GM19395 (cell line): ENCODE data around the gene PDGFD.

ENCODE experiments used
- ATAC-seq: cut with Tn5 transposase; IDR thresholded peaks from one replicate; pipeline ENCODE4 v1.9.1; 2021; ENCODE audit warnings: mild to moderate bottlenecking, moderate library complexity; ENCODE audit not compliant: unreplicated experiment

Gene PDGFD

DNA sequence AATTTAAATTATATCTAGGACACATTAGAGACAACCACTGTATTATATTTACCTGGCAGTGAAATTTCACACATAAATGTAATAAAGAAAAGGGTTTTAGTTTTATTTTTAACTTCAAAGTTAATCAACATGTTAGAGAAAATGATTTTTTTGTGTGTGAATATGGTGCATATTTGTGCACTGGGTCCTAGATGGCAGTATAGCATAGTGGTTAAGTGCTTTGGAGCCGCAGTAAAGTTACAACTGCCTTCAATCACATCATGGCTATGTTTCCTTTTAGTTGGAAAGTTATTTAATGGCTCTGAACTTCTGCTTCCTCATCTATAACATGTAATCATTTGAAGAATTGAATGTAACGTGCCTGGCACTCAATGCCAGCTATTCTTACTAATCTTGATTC, 236.4 kb downstream of the PDGFD start:
- ATAC-seq: no peak

DNA sequence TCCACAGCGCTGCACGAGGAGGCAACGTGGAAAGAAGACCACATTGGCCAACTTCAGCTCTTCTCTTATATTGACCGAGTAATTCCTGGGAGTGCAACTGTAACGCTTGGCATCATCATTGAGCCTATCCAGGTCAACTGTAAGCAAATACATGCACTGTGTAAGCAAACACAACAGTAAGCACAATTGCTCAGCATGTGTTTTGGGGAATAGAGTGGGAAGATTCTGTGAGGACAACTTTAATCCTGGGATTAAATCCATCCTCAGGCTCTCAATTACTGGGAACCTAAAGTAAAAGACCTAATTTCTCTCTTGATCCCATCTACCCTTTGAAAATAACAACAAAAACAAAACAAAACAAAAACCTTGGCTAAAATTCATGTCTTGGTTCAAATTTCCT, 237.0 kb downstream of the PDGFD start:
- ATAC-seq: no peak

DNA sequence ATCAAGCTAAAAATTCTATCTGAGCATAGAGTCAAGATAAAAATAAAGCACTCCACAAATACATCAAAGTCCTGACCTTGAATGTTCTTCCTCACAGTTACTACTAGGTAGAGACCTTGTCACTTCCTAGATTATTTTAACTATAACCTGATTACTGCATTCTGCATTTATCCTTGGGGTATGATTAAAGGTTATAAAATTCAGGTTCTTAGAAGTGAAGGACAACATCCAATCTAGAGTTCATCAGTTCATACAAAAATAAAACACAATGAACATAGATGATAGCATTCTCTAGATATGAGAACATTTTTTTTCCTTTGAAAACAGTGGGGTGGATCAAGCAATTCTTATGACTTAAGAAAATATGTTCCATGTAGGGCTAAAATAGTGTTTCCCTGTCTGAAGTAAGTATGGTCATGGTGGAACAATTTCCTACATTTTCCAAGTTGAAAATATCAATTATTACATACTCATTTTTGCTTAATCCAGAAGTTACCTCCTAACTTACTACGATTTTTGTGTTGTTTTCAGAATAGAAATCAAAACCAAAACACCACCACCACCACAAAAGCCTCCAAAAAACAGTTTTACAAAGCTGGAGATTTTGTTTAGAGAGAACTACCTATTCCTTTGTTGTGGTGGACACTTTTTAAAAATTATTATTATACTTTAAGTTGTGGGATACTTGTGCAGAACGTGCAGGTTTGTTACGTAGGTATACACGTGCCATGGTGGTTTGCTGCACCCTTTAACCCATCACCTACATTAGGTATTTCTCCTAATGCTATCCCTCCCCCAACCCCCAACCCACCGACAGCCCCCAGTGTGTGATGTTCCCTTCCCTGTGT, 239.6 kb downstream of the PDGFD start:
- no peak for ATAC-seq

DNA sequence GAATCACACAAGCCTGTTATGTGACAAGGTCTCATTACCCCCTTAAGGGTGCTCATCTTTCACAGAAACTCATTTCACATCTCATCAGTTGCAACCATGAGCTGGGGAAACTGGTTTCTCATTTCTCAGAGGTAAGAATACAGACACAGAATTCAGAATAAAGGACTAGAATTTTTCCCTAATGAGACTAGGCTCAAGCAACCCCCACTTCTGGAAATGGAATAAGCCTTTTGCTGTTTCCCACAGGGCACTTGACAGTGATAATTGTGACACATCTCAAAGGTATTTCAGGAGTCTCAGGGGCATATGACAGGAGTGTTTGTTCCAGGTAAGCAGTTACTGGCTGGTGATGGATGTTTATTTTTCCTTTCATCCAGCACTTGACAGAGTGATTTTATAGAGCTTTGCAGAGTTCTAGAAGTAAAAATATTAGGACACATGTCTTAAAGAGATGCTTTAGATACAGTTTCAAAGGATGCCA, 240.5 kb downstream of the PDGFD start:
- peak; percentile 45 for ATAC-seq

DNA sequence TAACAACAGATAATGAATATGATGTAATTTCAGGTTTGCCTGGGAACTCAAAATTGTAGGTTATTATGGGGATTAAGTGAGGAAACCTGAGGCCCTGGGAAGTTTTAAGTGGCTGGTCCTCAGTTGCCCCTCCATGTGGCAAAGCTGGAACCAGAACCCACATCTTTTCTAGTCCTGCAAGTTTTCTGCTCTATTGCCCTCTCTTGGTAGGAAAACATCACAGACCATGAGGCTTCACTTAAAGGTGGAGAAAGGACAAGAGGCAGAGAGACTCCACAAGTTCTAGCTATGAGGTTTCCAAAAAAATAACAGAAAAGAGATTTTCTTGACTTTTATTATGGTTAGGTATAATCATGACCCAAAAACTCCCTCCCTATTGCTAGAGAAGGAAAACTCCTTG, 243.0 kb downstream of the PDGFD start:
- ATAC-seq: no peak

DNA sequence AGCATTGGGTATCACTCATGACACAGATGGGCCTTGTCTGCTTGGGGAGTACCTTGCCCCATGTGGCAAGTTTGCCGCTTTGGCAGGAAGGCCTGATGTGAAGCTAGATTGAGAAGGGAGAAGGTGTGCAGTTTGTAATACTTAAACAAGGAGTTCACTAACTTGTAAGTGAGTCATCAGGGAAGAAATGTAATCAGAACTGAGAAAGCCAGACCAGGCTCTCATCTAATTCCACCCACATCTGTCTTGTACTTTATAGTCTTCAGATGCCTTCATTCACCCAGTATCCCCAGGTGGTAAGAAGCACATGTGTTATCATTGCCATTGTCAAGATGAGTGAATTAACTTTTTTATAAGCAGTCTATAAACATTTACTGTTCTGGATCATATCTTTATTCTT, 243.5 kb downstream of the PDGFD start:
- peak; percentile 63 for ATAC-seq

DNA sequence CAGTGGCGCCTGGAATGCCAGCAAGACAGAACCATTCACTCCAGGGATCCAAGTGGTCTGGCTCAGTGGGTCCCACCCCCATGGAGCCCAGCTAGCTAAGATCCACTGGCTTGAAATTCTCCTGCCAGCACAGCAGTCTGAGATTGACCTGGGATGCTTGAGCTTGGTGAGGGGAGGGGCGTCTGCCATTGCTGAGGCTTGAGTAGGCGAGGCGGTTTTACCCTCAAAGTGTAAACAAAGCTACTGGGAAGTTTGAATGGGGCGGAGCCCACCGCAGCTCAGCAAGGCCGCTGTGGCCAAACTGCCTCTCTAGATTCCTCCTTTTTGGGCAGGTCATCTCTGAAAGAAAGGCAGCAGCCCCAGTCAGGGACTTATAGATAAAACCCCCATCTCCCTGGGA, 253.2 kb downstream of the PDGFD start:
- no peak for ATAC-seq

DNA sequence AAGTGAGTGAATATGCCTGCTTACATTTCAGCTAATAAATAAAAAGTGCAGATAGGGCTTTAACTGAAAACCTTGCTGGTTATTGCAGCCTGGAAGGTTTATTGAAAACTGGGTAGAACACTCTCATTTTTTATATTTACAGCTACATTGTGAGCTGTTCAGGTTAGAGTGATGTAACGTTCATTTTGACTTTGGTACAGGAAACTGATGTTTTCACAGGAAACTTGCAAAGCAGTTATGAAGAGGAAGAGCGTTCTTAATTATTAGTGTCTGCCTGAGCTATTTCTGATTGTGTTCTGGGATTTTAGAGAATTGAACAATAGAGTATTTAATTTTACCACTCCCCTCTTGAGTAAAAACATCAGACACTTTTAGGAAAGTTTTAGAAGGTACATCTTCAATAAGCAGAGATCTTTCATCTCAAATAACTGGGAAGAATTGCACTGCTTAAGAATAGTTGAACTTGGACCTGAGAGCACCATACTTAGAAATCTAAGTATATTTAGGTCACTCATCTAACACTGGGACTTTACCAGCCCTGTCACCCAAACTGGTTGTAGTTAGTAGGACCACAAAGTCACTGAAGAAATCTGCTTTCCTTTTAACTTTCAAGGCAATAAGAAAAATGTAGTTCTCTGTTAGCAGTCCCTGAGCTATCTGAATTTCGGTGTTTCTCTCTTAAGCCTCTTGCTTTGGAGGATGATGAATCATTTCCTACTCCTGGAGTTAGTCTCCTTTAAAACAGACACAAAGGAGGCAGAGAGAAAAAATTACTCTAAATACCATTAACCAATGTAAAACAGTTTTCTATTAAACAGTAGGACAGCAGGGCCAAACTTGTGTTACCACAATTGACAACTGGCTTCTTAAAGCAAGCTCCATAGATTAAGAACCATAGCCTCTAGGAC, 256.1 kb downstream of the PDGFD start:
- ATAC-seq: no peak

DNA sequence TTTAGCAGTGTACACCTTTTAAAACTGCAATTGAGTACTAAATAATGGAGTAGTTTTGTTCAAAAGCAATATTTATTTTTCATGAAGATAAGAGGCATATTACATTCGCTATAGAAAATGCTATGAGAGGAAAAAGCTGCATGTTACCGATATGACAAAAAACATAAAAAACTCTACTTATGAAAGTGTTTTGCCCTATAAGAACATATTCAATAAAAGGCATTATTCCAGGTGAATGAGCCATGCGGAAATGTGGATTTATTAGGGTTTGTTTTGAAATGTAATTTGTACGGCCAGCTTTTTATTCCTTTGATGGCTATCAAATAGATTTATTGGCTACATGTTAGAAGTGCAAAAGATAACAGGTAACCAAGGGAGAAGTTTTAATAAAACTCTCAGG, 256.8 kb downstream of the PDGFD start:
- ATAC-seq: no peak

DNA sequence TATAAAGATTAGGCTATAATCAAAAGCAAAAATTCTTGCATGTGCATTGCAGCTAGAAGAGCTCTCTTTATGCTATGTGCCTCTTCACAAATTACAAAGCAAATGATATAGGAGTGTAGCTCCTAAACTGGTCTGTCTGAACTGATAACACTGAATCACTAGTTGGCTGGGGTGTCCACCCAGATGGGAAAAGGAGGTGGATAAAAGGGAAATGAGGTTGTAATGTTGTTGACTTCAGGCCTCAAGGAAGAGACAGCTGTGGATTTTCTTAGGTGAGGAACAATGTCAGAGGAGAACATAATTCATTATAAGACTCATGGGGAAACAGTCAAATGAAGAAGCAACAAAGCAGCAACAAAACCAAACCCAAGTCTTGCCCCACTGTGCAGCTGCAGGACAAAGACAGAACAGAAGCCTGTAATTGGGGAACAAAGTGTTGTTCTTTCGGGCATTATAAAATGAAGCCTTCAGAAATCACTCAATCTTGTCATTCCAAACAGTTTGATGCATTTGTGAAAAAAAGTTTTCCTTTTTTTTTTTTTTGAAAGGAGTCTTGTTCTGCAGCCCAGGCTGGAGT, 257.6 kb downstream of the PDGFD start:
- ATAC-seq: no peak

DNA sequence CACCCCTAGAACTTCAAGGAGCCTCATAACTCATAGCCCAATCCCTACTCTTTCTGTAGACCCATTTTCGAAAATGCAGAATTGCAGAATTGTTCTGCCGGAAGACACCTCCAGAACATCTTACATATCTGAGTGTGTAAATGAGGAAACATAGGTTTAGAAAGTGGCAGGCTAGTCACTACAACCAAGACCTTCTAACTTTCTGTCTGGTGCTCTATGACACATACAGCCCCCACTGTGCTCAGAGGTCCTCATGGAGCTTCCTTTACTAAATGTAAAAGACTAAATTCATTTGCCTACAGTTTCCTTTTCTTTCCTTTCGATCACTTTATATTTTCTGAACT, 259.7 kb downstream of the PDGFD start:
- peak; percentile 86 for ATAC-seq

DNA sequence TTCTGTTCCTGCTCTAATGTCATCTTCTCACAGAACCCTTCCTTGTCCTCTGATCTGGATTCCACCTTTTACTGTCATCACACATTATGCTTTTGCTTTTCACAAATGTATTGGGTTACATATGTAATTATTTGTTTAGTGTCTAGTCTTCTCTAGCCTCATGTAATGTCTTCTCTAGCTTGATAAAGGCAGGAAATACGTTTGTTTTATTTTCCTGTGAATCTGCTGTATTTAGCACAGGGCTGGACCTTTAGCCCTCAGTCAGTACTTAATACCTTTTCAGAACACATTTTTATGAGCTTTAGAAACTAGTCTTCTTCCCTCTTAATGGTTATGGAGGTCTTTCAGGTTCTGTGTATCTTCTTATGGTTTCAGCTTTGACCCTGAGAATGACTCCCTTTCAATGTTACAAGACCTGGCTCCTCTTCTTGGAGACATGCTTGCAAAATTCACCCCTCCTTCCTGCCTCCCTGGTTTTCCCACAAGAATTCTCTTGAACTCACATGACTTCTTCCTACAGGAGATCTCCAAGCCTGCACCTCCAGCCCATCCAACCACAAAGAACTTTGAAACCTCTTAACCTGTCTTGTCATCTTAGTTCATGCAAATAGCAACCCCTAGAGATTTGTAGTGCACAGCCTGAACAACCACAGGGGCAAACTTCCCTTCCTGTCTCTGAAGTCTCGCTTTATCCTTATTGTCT, 260.2 kb downstream of the PDGFD start:
- peak; percentile 89 for ATAC-seq

DNA sequence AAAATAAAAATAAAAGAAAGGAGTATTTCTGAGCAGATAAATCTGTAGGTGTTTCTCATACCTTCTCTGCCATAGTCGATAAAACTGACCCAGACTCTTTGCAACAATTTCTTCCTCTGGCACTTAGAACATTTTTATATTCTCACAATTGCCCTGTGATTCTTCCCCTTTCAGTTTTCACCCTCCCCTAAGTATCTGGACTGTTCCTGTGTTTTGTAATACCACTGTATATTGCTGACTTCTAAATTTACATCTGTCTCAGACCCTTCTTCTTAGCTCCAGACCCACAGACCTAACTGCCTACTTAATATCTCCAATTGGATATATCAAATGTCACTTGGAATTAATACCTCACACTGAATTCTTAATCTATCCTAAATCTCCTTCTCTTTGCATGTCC, 261.0 kb downstream of the PDGFD start:
- ATAC-seq: no peak

DNA sequence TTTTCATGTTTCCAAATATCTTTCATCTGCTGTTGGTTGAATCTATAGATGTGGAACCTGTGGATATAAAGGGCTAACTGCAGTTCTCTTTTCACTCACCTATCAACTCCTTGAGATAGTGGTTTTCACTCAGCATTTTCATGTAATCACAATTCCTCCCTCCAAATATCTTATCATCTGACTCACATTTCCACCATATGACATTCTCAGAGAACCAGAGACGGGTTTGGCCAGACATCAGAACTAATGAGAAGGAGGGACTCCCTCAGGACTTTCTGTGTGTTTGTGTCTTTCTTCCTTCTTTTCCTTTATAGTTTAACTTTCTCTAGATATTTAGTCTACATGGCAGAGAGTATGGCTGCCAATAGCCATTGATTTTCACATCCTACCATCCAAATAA, 262.3 kb downstream of the PDGFD start:
- no peak for ATAC-seq

DNA sequence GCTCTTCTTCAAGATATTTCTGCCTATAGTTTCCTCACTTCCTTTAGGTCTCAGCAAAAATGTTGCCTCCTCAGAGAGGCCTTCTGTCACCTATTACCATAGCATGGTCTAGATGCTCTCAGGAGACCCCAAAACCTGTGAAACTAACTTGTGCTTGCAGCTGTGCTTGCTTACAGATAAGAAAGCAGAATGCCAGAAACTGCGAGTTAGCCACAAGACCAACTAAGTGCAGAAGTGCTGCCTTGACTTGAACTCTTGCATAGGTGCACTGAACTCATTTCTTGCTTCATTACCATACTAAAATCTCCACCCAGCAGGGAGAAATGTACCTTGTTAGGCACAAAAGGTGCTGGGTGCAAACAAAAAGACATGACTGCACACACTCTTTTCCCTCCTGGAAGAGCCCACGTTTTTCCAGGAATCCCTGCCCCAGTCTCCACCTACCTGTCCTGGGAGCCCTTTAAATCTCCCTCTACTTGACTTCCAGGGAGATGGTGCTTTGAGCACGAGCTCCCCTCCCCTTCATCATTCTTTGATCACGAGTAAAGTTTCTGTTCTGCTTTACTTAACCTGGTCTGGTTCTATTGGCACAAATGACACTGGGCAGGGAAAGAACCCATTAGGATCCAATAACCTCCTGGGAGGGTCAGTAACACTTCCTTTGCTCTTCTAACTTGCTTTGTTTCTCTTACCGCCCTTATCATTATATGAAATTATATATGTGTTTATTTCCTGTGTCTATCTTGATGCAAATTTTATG, 265.2 kb downstream of the PDGFD start:
- ATAC-seq: peak; percentile 75

DNA sequence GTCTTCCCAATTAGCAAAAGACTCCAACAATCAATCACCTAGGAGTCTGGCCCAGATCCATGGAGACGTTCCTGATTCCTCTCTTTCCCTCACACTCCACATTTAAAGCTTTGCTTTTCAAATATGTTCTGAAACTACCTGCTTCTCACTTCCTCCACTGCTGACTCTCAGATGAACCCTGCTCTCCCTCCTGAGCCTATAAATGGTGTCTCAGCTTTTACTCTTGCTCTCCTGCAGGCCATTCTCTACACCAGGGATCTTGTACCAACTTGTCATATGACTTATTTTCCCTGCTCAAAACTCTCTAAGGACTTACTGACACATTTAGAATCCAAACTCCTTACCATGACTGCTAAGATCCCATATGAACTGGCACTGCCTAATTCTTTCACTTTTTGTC, 265.9 kb downstream of the PDGFD start:
- ATAC-seq: peak; percentile 71

DNA sequence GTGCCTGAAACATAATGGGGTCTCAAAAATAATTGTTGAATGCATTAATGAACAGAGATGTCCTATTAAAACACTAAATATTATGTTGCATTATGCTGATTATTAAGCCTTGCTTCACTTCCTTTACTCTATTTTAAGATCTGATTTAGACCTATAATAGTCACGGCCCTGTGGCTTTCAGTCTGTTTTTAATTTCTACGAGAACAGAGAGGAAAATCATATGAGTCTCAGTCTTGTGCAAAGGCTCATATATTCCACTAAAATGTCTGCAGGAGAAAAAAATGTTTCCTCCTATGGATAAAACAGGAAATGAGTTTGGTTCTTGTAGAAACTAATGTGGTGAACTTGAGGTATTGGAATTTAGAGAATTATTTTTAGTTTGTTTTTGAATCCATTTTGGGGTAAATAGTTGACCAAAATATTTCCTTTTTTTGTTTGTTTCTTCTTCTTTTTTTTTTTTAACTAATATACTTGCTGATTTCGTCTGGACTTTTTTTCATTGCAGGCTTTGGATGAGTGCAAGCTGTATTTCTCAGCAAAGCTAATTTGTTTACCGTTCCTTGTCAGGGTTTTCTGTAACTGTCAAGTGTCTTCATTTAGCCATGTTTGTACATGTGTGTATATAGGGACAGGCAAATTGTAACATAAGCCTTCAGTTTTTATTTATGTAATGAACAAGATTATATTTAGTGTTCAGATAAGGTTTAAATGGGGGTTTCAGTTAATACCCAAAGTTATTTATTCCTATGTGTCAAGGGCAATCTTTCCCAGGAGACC, 266.6 kb downstream of the PDGFD start:
- peak; percentile 22 for ATAC-seq

DNA sequence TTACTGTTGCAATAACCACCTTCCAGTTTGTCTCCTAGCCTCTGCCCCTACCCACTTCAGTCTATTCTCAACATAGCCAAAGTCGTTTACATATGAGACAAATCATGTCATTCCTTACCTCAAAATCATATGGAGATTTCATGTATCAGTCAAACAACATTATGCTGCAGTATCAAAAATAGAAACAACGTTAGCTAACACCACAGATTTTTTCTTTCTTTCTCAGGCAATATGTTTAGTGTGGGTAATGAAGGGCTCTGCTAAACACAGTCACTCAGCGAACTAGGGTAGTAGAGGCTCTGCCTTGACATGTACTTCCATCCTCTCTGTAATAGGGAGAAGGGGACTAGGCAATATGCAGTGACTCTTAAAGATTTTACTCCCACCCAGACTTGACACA, 268.8 kb downstream of the PDGFD start:
- no peak for ATAC-seq

DNA sequence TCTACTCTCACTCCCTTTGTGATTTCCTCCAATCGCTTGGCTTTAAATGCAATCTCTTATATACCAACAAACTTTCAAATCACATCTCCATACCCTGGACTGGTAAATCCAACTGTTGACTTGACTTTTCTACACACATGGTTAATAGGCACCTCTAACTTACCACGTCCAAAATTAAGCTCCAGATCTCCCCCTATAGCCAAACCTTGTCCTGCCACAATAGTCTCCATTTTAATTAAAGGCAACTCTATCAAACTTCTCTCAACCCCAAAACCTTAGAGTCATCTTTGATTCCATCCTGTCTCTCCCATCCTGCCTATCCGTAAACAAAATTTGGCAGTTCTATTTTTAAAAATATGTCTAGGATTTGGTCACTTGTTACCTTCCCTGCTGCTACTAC, 269.3 kb downstream of the PDGFD start:
- no peak for ATAC-seq

DNA sequence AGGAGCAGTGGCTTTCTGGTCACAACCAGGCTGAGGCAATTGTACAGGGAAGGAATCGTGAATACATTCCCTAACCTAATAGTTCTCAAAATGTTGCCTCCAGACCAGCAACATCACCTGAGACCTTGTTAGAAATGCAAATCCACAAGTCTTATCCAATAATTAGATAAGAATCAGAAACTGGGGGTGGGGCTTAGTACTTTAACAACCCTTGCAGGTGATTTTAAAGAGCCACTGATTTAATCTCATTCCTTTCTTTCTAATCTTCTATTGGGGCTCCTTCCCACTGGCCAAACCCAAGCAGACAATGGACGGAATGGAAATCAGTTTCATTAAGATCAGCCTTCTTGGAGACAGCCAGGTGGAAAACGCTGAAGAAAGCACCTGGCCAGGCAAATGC, 269.9 kb downstream of the PDGFD start:
- no peak for ATAC-seq
